Sigmoid colon (tissue), 7 donors: ENCODE measurements around the gene LMF2. TPM values are rescaled to one million over a fixed set of nuclear protein-coding genes. Genes with fewer than 3 reads are reported as not detected.

Experiments
- DNase-seq: peaks from one replicate; pipeline ENCODE4 v3.0.0-alpha.2; 2019
- H3K27ac ChIP-seq, 4 donors: fragments of 200-600 bp; sonication (generic); one replicate each; pipeline ENCODE4 v1.5.1; 2016 to 2019; ENCODE audit warnings: mild to moderate bottlenecking in 1 of 4
- H3K27me3 ChIP-seq, 3 donors: fragments of 200-600 bp; sonication (generic); one replicate each; pipeline ENCODE4 v1.5.1; 2019; ENCODE audit warnings: mild to moderate bottlenecking in 1 of 3
- H3K36me3 ChIP-seq, 4 donors: fragments of 200-600 bp; sonication (generic); one replicate each; pipeline ENCODE4 v1.5.1; 2016 to 2019
- H3K4me1 ChIP-seq, 4 donors: fragments of 200-600 bp; sonication (generic); one replicate each; pipeline ENCODE4 v1.5.1; 2017 to 2019
- H3K4me3 ChIP-seq, 4 donors: fragments of 200-600 bp; sonication (generic); one replicate each; pipeline ENCODE4 v1.5.1; 2017 to 2019; ENCODE audit warnings: mild to moderate bottlenecking in 2 of 4, moderate library complexity in 1 of 4
- H3K9me3 ChIP-seq, 4 donors: fragments of 200-600 bp in 3 of 4; sonication (generic) in 3 of 4; one replicate each; pipeline versions ENCODE4 v1.5.1 to v1.6.1; 2013 to 2019
- EP300 ChIP-seq, 4 donors: sonication (generic); formaldehyde crosslinking; IDR thresholded peaks; one replicate each; pipeline ENCODE4 v1.6.1; 2017; ENCODE audit warnings: antibody characterized with exemption in 4 of 4
- POLR2A ChIP-seq, 2 donors: fragments of 450-650 bp; IDR thresholded peaks; one replicate each; pipeline ENCODE4 v1.6.1; 2016; ENCODE audit warnings: antibody characterized with exemption in 2 of 2, mild to moderate bottlenecking in 2 of 2, moderate library complexity in 2 of 2
- POLR2AphosphoS5 ChIP-seq, 4 donors: sonication (generic); formaldehyde crosslinking; IDR thresholded peaks; one replicate each; pipeline ENCODE4 v1.6.1; 2017; ENCODE audit warnings: antibody characterized with exemption in 4 of 4
- WGBS, 2 donors: extraction: QIAGEN DNeasy Blood & Tissue Kit; methylation state at CpG; one replicate each; pipeline ENCODE4 v1.1.7; 2013; 5-methylcytosine and 5-hydroxymethylcytosine counted together
- intact Hi-C: fragments of 100-400 bp; cut with DNase I; formaldehyde crosslinking; loops from one replicate; pipeline ENCODE4 v1.15.1; 2023
- polyA plus RNA-seq, 3 donors: library from polyadenylated mRNA; stranded (reverse); fragments of 200-250 nt; gene quantifications; one replicate each; pipeline ENCODE4 v1.2.3, GENCODE V29; 2013
- total RNA-seq, 4 donors: library from RNA; depleted of rRNA; stranded (reverse); fragments of >200 nt; gene quantifications; one replicate each; pipeline ENCODE4 v1.1.0, GENCODE V29; 2016
- TF ChIP-seq, protein P1 (sequence below), 4 experiments: fragments of 450-650 bp in 3 of 4; fragments of 200-600 bp in 1 of 4; IDR thresholded peaks; one replicate each; pipeline ENCODE4 v1.5.1; 2016 to 2019; ENCODE audit warnings: antibody characterized with exemption in 4 of 4, mild to moderate bottlenecking in 3 of 4, moderate library complexity in 2 of 4
- donor health status: healthy with polysubstance abuse.
- donor health status: Bipolar disorder and iron deficiency.
- donor health status: healthy.

Gene LMF2
- total and polyA plus RNA-seq, 7 donors: 7.2 to 61.1 (median 41.4) TPM

DNA sequence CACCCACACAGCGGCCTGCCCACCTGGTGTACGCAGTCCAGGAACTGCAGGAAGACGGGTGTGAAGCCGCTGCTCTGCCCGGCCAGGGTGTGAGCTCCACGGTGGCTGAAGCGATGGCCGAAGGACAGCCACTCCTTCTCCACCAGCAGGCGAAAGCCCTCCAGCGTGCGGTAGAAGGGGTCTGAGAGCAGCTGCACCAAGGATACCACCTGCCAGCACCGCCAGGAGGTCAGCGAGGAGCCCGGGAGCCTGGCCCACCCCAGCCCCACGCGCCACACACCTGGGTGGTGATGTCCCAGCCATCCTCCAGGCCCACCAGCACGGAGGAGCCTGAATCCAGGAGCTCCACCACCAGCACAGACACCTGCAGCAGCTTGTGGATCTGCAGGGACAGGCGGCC is 52.3 kb downstream of the LMF2 start:
- whole genome bisulfite sequencing, 2 donors: 95 to 96% methylated on average over 18 of the region's 18 CpGs
- peaks cover 33 to 88% (median 60%) of the 10 kb centered on the region in 4 donors for H3K36me3 ChIP-seq

DNA sequence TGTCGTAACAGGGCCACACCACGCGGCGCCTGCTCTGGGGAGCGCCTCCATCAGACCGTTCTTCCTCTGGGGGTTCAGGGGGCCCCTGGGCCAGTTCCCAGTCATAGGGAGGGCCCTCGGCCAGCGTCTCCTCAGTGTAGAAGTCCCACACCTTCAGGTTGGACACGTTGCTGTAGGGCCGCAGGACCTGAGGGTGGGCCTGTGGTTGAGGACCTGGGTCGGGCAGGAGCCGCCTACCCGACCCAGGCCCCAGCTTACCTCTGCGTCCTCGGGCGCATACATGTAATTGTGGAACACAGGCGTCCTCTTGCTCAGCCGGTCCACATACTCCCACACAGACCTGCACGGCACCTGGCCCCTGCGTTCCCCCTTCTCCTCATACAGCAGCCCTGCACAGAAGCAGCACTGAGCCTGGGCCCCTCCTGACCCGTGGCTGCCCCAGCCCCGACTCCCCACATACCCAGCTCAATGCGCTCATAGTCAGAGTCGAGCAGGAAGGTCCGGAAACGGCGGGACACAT is 52.9 kb downstream of the LMF2 start:
- TF ChIP-seq EP300 (IDR thresholded peaks at IDR 0.05) (no peak), POLR2AphosphoS5 (IDR thresholded peaks at IDR 0.05) (no peak), POLR2A (IDR thresholded peaks at IDR 0.05) (no peak)
- TF ChIP-seq, protein P1, sequence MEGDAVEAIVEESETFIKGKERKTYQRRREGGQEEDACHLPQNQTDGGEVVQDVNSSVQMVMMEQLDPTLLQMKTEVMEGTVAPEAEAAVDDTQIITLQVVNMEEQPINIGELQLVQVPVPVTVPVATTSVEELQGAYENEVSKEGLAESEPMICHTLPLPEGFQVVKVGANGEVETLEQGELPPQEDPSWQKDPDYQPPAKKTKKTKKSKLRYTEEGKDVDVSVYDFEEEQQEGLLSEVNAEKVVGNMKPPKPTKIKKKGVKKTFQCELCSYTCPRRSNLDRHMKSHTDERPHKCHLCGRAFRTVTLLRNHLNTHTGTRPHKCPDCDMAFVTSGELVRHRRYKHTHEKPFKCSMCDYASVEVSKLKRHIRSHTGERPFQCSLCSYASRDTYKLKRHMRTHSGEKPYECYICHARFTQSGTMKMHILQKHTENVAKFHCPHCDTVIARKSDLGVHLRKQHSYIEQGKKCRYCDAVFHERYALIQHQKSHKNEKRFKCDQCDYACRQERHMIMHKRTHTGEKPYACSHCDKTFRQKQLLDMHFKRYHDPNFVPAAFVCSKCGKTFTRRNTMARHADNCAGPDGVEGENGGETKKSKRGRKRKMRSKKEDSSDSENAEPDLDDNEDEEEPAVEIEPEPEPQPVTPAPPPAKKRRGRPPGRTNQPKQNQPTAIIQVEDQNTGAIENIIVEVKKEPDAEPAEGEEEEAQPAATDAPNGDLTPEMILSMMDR (IDR thresholded peaks at IDR 0.05): no peak
- Histone ChIP-seq H3K4me3 (no peak overlapping the region), H3K27ac (no peak overlapping the region), H3K27me3 (no peaks in the 10 kb centered on the region), H3K4me1 (no peaks in the 10 kb centered on the region), H3K9me3 (no peaks in the 10 kb centered on the region), H3K36me3 (peaks cover 27 to 88% (median 54%) of the 10 kb centered on the region in 4 donors)
- intact Hi-C loops: no loop called here
- 95 to 96% methylated on average over 27 of the region's 27 CpGs for WGBS, 2 donors
- DNase-seq: no peak

More for the DNA sequence above, 52.3 kb downstream of the LMF2 start:
- Histone ChIP-seq H3K27ac (no peak overlapping the region), H3K4me3 (no peak overlapping the region), H3K4me1 (no peaks in the 10 kb centered on the region), H3K27me3 (no peaks in the 10 kb centered on the region), H3K9me3 (no peaks in the 10 kb centered on the region)
- TF ChIP-seq EP300 (IDR thresholded peaks at IDR 0.05): no peak
- TF ChIP-seq POLR2AphosphoS5 (IDR thresholded peaks at IDR 0.05): no peak
- TF ChIP-seq, protein P1 (IDR thresholded peaks at IDR 0.05): no peak
- TF ChIP-seq POLR2A (IDR thresholded peaks at IDR 0.05): no peak
- DNase-seq: no peak
- intact Hi-C loops: no loop called here

Other genes with a start within 250 kb of the LMF2 start
- gene MAPK12, start 246.0 kb downstream of the LMF2 start, total RNA-seq: 1 to 10 TPM; 2.5 to 10.0 (median 6.7) TPM
- 1 to 10 TPM in 2 of 3 donors, under 1 TPM in 1; 0.60 to 6.0 (median 2.1) TPM for gene MAPK12, start 246.0 kb downstream of the LMF2 start, polyA plus RNA-seq
- gene MAPK11, start 237.3 kb downstream of the LMF2 start, total RNA-seq: 1 to 10 TPM in 3 of 4 donors, under 1 TPM in 1; 0.82 to 6.6 (median 4.5) TPM
- 1 to 10 TPM in 2 of 3 donors, under 1 TPM in 1; 0.23 to 7.3 (median 1.2) TPM for gene MAPK11, start 237.3 kb downstream of the LMF2 start, polyA plus RNA-seq
- 100 to 1,000 TPM in 1 of 4 donors, 10 to 100 TPM in 3; 60.4 to 150 (median 68.7) TPM for gene PLXNB2, start 200.1 kb downstream of the LMF2 start, total RNA-seq
- gene PLXNB2, start 200.1 kb downstream of the LMF2 start, polyA plus RNA-seq: 100 to 1,000 TPM in 1 of 3 donors, 10 to 100 TPM in 2; 18.6 to 142 (median 35.8) TPM
- gene DENND6B, start 180.7 kb downstream of the LMF2 start, total RNA-seq: 1 to 10 TPM; 2.1 to 7.2 (median 2.8) TPM
- gene DENND6B, start 180.7 kb downstream of the LMF2 start, polyA plus RNA-seq: 1 to 10 TPM in 2 of 3 donors, under 1 TPM in 1; 0.69 to 4.4 (median 1.2) TPM
- 10 to 100 TPM; 29.0 to 64.5 (median 43.9) TPM for gene PPP6R2, start 164.4 kb downstream of the LMF2 start, total RNA-seq
- gene PPP6R2, start 164.4 kb downstream of the LMF2 start, polyA plus RNA-seq: 10 to 100 TPM; 15.0 to 57.5 (median 22.4) TPM
- gene SBF1, start 32.7 kb downstream of the LMF2 start, total RNA-seq: 10 to 100 TPM; 23.2 to 53.7 (median 32.3) TPM
- 10 to 100 TPM; 13.8 to 67.3 (median 17.3) TPM for gene SBF1, start 32.7 kb downstream of the LMF2 start, polyA plus RNA-seq
- not detected for gene ADM2, start 26.2 kb downstream of the LMF2 start, total RNA-seq
- gene ADM2, start 26.2 kb downstream of the LMF2 start, polyA plus RNA-seq: 1 to 10 TPM; 1.2 to 8.6 (median 3.2) TPM
- gene MIOX, start 20.8 kb downstream of the LMF2 start, total RNA-seq: not detected
- gene MIOX, start 20.8 kb downstream of the LMF2 start, polyA plus RNA-seq: under 1 TPM in 1 of 3 donors, not detected in 2; 0.20 TPM
- 10 to 100 TPM; 30.7 to 54.0 (median 35.6) TPM for gene NCAPH2, start 522 bp upstream of the LMF2 start, total RNA-seq
- gene NCAPH2, start 522 bp upstream of the LMF2 start, polyA plus RNA-seq: 10 to 100 TPM; 20.3 to 45.3 (median 22.2) TPM
- 1 to 10 TPM in 3 of 4 donors, not detected in 1; 1.3 to 1.8 (median 1.4) TPM for gene SCO2, start 17.9 kb upstream of the LMF2 start, total RNA-seq
- 1 to 10 TPM; 3.9 to 5.4 (median 5.1) TPM for gene SCO2, start 17.9 kb upstream of the LMF2 start, polyA plus RNA-seq
- 10 to 100 TPM; 20.0 to 44.3 (median 22.5) TPM for gene TYMP, start 22.3 kb upstream of the LMF2 start, total RNA-seq
- 100 to 1,000 TPM in 1 of 3 donors, 10 to 100 TPM in 2; 17.4 to 169 (median 89.5) TPM for gene TYMP, start 22.3 kb upstream of the LMF2 start, polyA plus RNA-seq
- gene KLHDC7B, start 38.2 kb upstream of the LMF2 start, total RNA-seq: not detected
- gene KLHDC7B, start 38.2 kb upstream of the LMF2 start, polyA plus RNA-seq: 1 to 10 TPM in 1 of 3 donors, not detected in 2; 2.0 TPM
- not detected for gene SYCE3, start 55.2 kb upstream of the LMF2 start, total RNA-seq
- gene SYCE3, start 55.2 kb upstream of the LMF2 start, polyA plus RNA-seq: not detected
- 10 to 100 TPM in 1 of 4 donors, 1 to 10 TPM in 3; 1.4 to 10.2 (median 6.1) TPM for gene CPT1B, start 70.7 kb upstream of the LMF2 start, total RNA-seq
- 10 to 100 TPM in 1 of 3 donors, 1 to 10 TPM in 2; 3.2 to 22.6 (median 4.2) TPM for gene CPT1B, start 70.7 kb upstream of the LMF2 start, polyA plus RNA-seq
- 10 to 100 TPM; 22.0 to 55.1 (median 39.2) TPM for gene CHKB, start 75.1 kb upstream of the LMF2 start, total RNA-seq
- gene CHKB, start 75.1 kb upstream of the LMF2 start, polyA plus RNA-seq: 10 to 100 TPM; 24.7 to 90.0 (median 37.8) TPM
- gene MAPK8IP2, start 93.1 kb upstream of the LMF2 start, total RNA-seq: 1 to 10 TPM in 3 of 4 donors, under 1 TPM in 1; 0.66 to 2.9 (median 2.0) TPM
- gene MAPK8IP2, start 93.1 kb upstream of the LMF2 start, polyA plus RNA-seq: 1 to 10 TPM in 1 of 3 donors, under 1 TPM in 2; under 0.01 to 1.9 (median 0.23) TPM
- 10 to 100 TPM; 19.3 to 26.3 (median 23.8) TPM for gene ARSA, start 120.5 kb upstream of the LMF2 start, total RNA-seq
- gene ARSA, start 120.5 kb upstream of the LMF2 start, polyA plus RNA-seq: 10 to 100 TPM; 10.8 to 56.9 (median 26.8) TPM
- 10 to 100 TPM in 1 of 4 donors, 1 to 10 TPM in 3; 2.5 to 14.4 (median 3.7) TPM for gene SHANK3, start 165.1 kb upstream of the LMF2 start, total RNA-seq
- 1 to 10 TPM in 1 of 3 donors, under 1 TPM in 2; 0.23 to 6.6 (median 0.60) TPM for gene SHANK3, start 165.1 kb upstream of the LMF2 start, polyA plus RNA-seq
- gene ACR, start 230.5 kb upstream of the LMF2 start, total RNA-seq: under 1 TPM in 1 of 4 donors, not detected in 3; 0.68 TPM
- under 1 TPM in 1 of 3 donors, not detected in 2; 0.06 TPM for gene ACR, start 230.5 kb upstream of the LMF2 start, polyA plus RNA-seq